Measurements from ENCODE around the gene BACE2. TPM values are rescaled to one million over a fixed set of nuclear protein-coding genes. Genes with fewer than 3 reads are reported as not detected.

Gene BACE2
- total RNA-seq, 4 donors from 2014 or later = 59.0 to 89.1 (median 68.1) TPM

GRCh38 chr21:41246808-41247207 lies 78.8 kb downstream of the BACE2 start:
- Histone ChIP-seq H3K4me3 (replicated peaks in 1 of 3) (no peak overlapping the region), H3K36me3 (peaks cover 5 to 11% of the 10 kb centered on the region in 2 donors)
- WGBS, 2 donors = 93 to 96% methylated on average over 13 of the region's 13 CpGs

GRCh38 chr21:41247561-41248545 lies 79.9 kb downstream of the BACE2 start:
- no peak for DNase-seq
- H3K4me1 ChIP-seq = no peaks in the 10 kb centered on the region
- peak overlapping the region in 1 of 3 donors; percentile 59 for H3K27ac ChIP-seq
- no peaks in the 10 kb centered on the region for H3K27me3 ChIP-seq
- no peaks in the 10 kb centered on the region for H3K9me3 ChIP-seq
- intact Hi-C loops (cut with DNase I) = no loop called here
- peaks cover 6 to 12% of the 10 kb centered on the region in 2 donors for H3K36me3 ChIP-seq
- H3K4me3 ChIP-seq (replicated peaks in 1 of 3) = no peak overlapping the region
- 84 to 87% methylated on average over 44 of the region's 44 CpGs for WGBS, 2 donors
- TF ChIP-seq CTCF (IDR thresholded peaks at IDR 0.05) (no peak), POLR2A (IDR thresholded peaks at IDR 0.05) (peak in 1 of 2 donors; percentile 17)

More at GRCh38 chr21:41246808-41247207, 78.8 kb downstream of the BACE2 start:
- no peak for DNase-seq
- intact Hi-C loops (cut with DNase I) = no loop called here
- peak overlapping the region in 1 of 3 donors; percentile 40 for H3K27ac ChIP-seq
- no peaks in the 10 kb centered on the region for H3K9me3 ChIP-seq
- TF ChIP-seq CTCF (IDR thresholded peaks at IDR 0.05) (no peak), POLR2A (IDR thresholded peaks at IDR 0.05) (no peak)
- H3K27me3 ChIP-seq = no peaks in the 10 kb centered on the region
- H3K4me1 ChIP-seq = no peaks in the 10 kb centered on the region

- no peak for TF ChIP-seq POLR2A (IDR thresholded peaks at IDR 0.05)
- no peak for TF ChIP-seq CTCF (IDR thresholded peaks at IDR 0.05)
- Histone ChIP-seq H3K4me3 (replicated peaks in 1 of 3) (no peak overlapping the region), H3K36me3 (peaks cover 6 to 24% of the 10 kb centered on the region in 2 donors), H3K4me1 (no peaks in the 10 kb centered on the region), H3K27ac (peak overlapping the region in 1 of 3 donors; percentile 49), H3K9me3 (no peaks in the 10 kb centered on the region), H3K27me3 (no peaks in the 10 kb centered on the region)
- DNase-seq = no peak
- WGBS, 2 donors = 95 to 97% methylated on average over 11 of the region's 11 CpGs
- intact Hi-C loops (cut with DNase I) = no loop called here
Observed at GRCh38 chr21:41249476-41249875, 81.5 kb downstream of the BACE2 start.

GRCh38 chr21:41250519-41250918 lies 82.6 kb downstream of the BACE2 start:
- TF ChIP-seq CTCF (IDR thresholded peaks at IDR 0.05) (no peak), POLR2A (IDR thresholded peaks at IDR 0.05) (no peak)
- no peak overlapping the region for H3K4me3 ChIP-seq (replicated peaks in 1 of 3)
- H3K9me3 ChIP-seq = no peaks in the 10 kb centered on the region
- no peaks in the 10 kb centered on the region for H3K4me1 ChIP-seq
- peak in 1 of 2 donors; percentile 31 for DNase-seq
- peaks cover 6 to 26% of the 10 kb centered on the region in 2 donors for H3K36me3 ChIP-seq
- intact Hi-C loops (cut with DNase I) = no loop called here
- H3K27ac ChIP-seq = peak overlapping the region in 1 of 3 donors; percentile 49
- 75 to 84% methylated on average over 8 of the region's 8 CpGs for WGBS, 2 donors
- no peaks in the 10 kb centered on the region for H3K27me3 ChIP-seq

All from thyroid gland (tissue), 4 donors.